Endothelial cell of umbilical vein (primary cell): ENCODE data around the gene RPS6KA5. TPM values are rescaled to one million over a fixed set of nuclear protein-coding genes. Genes with fewer than 3 reads are reported as not detected.

Source experiments
- BruUV-seq: library from RNA; stranded (reverse); fragments of 400-500 nt; replicated peaks from 2 replicates; lab custom pipeline; 2021; lab: Mats Ljungman, UMichigan
- CTCF ChIA-PET: fragments of 300-600, 350-600 bp; sonication (Branson Sonifier 250); formaldehyde crosslinking; loops from one replicate; lab custom pipeline; 2021; ENCODE audit warnings: antibody characterized with exemption, inconsistent platforms; lab: Charles Lee
- POLR2A ChIA-PET: fragments of 300-600, 350-600 bp; sonication (Branson Sonifier 250); formaldehyde crosslinking; loops from one replicate; lab custom pipeline; 2021; ENCODE audit warnings: antibody characterized with exemption, inconsistent platforms; lab: Charles Lee
- DNase-seq: peaks from one replicate; pipeline ENCODE4 v3.0.0-alpha.2; 2011; ENCODE audit warnings: low read depth, low spot score
- FAIRE-seq: peaks from 2 replicates; lab custom pipeline; 2011; peaks lifted over from hg19 to GRCh38; lab: Jason Lieb, UNC
- H2AFZ ChIP-seq: 2 replicates; pipeline ENCODE4 v1.6.0; 2012; ENCODE audit warnings: low read depth, low read length, control low read depth, inconsistent platforms
- H3K27ac ChIP-seq: 2 replicates; pipeline ENCODE4 v1.5.1; 2011; ENCODE audit warnings: low read depth, mild to moderate bottlenecking, control low read depth, low read length, moderate library complexity; ENCODE audit not compliant: insufficient read depth
- H3K27me3 ChIP-seq, 2 experiments: 2 replicates each; pipeline versions ENCODE4 v1.6.0 to v1.6.1; 2011; ENCODE audit warnings: low read length in 2 of 2, mixed read lengths in 1 of 2; ENCODE audit not compliant: control insufficient read depth in 2 of 2, insufficient read depth in 2 of 2
- H3K36me3 ChIP-seq, 2 experiments: 2 replicates in 1 of 2; 3 replicates in 1 of 2; pipeline ENCODE4 v1.5.1; 2011; ENCODE audit warnings: low read length in 2 of 2, mild to moderate bottlenecking in 1 of 2, moderate library complexity in 1 of 2; ENCODE audit not compliant: control insufficient read depth in 2 of 2, insufficient read depth in 2 of 2; ENCODE audit errors: extremely low read depth in 1 of 2
- H3K4me1 ChIP-seq: 3 replicates; pipeline ENCODE4 v1.5.1; 2011; ENCODE audit warnings: mild to moderate bottlenecking, low read length; ENCODE audit not compliant: control insufficient read depth, insufficient read depth; ENCODE audit errors: extremely low read depth
- H3K4me2 ChIP-seq: 2 replicates; pipeline ENCODE4 v1.6.1; 2011; ENCODE audit warnings: low read length, control low read depth, mixed read lengths; ENCODE audit not compliant: insufficient read depth
- H3K4me3 ChIP-seq, 3 experiments: fragments of 200-600 bp in 1 of 3; sonication (generic), shearing (Covaris generic) in 1 of 3; replicated peaks in 1 of 3; 2 replicates each; pipeline ENCODE4 v1.5.1; 2011 to 2016; ENCODE audit warnings: control low read depth in 3 of 3, low read length in 3 of 3, mild to moderate bottlenecking in 2 of 3, inconsistent platforms in 1 of 3, low read depth in 1 of 3, moderate library complexity in 1 of 3; ENCODE audit not compliant: insufficient read depth in 1 of 3
- H3K79me2 ChIP-seq: 2 replicates; pipeline ENCODE4 v1.6.0; 2012; ENCODE audit warnings: low read length, inconsistent platforms; ENCODE audit not compliant: control insufficient read depth, insufficient read depth
- H3K9ac ChIP-seq: replicated peaks from 2 replicates; pipeline ENCODE3; 2011; ENCODE audit warnings: low read length, control low read depth; ENCODE audit not compliant: insufficient read depth; ENCODE audit errors: extremely low read depth
- H3K9me1 ChIP-seq: replicated peaks from 3 replicates; pipeline ENCODE4 v1.6.0; 2011; ENCODE audit warnings: mild to moderate bottlenecking, low read length; ENCODE audit not compliant: control insufficient read depth, insufficient read depth; ENCODE audit errors: extremely low read depth
- H3K9me3 ChIP-seq: replicated peaks from 2 replicates; pipeline ENCODE4 v1.5.1; 2012; ENCODE audit warnings: low read length, inconsistent platforms; ENCODE audit not compliant: control insufficient read depth, insufficient read depth
- H4K20me1 ChIP-seq: replicated peaks from 2 replicates; pipeline ENCODE3; 2011; ENCODE audit warnings: mild to moderate bottlenecking, low read length; ENCODE audit not compliant: control insufficient read depth, insufficient read depth; ENCODE audit errors: extremely low read depth
- CTCF ChIP-seq, 2 donors: IDR thresholded peaks; 1 replicate in 1 of 2; 2 replicates in 1 of 2; pipeline ENCODE4 v1.5.1; 2011; ENCODE audit warnings: low read length in 2 of 2, mild to moderate bottlenecking in 2 of 2, moderate library complexity in 2 of 2, control low read depth in 1 of 2, inconsistent platforms in 1 of 2, low read depth in 1 of 2; ENCODE audit not compliant: insufficient read depth in 1 of 2; ENCODE audit errors: extremely low read depth in 1 of 2
- EZH2 ChIP-seq: IDR thresholded peaks from 2 replicates; pipeline ENCODE4 v1.6.1; 2012; ENCODE audit warnings: borderline replicate concordance, low read depth, mild to moderate bottlenecking, moderate library complexity, low read length, inconsistent platforms; ENCODE audit not compliant: severe bottlenecking
- FOS ChIP-seq: IDR thresholded peaks from 2 replicates; pipeline ENCODE4 v1.6.1; 2011; ENCODE audit warnings: mild to moderate bottlenecking, low read length, moderate library complexity, borderline replicate concordance; ENCODE audit not compliant: insufficient read depth
- GATA2 ChIP-seq: IDR thresholded peaks from 2 replicates; pipeline ENCODE4 v1.7.0; 2011; ENCODE audit warnings: low read depth, mild to moderate bottlenecking, moderate library complexity, mixed read lengths, low read length; ENCODE audit not compliant: insufficient read length, insufficient read depth
- JUN ChIP-seq: IDR thresholded peaks from 2 replicates; pipeline ENCODE4 v1.6.1; 2011; ENCODE audit warnings: borderline replicate concordance, low read depth; ENCODE audit not compliant: insufficient read length, insufficient read depth
- MAX ChIP-seq: IDR thresholded peaks from 2 replicates; pipeline ENCODE4 v1.6.1; 2011; ENCODE audit not compliant: insufficient read depth, insufficient read length
- MYC ChIP-seq: IDR thresholded peaks from one replicate; pipeline ENCODE4 v1.6.1; 2011; ENCODE audit warnings: mild to moderate bottlenecking, low read depth, low read length
- POLR2A ChIP-seq: IDR thresholded peaks from 2 replicates; pipeline ENCODE4 v1.6.1; 2012; ENCODE audit warnings: low read depth, mild to moderate bottlenecking, control low read depth, low read length
- POLR2AphosphoS5 ChIP-seq: IDR thresholded peaks from 2 replicates; pipeline ENCODE4 v1.6.1; 2012; ENCODE audit warnings: low read depth, mild to moderate bottlenecking, control low read depth, low read length, moderate library complexity; ENCODE audit not compliant: insufficient read depth
- dilution Hi-C: fragments of 300-500 bp; cut with MboI; formaldehyde crosslinking; loops from one replicate; pipeline ENCODE4 v1.15.0; 2019; ENCODE audit warnings: low sequenced_read_pairs; ENCODE audit not compliant: extremely low pct_ligation_motif_present
- intact Hi-C: fragments of 100-400 bp; cut with micrococcal nuclease; formaldehyde crosslinking; loops from one replicate; pipeline ENCODE4 v1.10.0; 2022
- polyA plus RNA-seq, 4 experiments: library from polyadenylated mRNA; depleted of rRNA in 3 of 4; stranded (reverse) in 3 of 4; unstranded in 1 of 4; fragments of >200 nt; gene quantifications; 2 replicates each; pipeline versions ENCODE4 v1.2.1 to v1.2.3, GENCODE V29; 2011 to 2012; ENCODE audit warnings: missing spikeins in 1 of 4
- total RNA-seq: library from RNA; stranded (reverse); gene quantifications from 2 replicates; pipeline ENCODE4 v1.2.3, GENCODE V29; 2021

The RPS6KA5 gene
- total and polyA plus RNA-seq, 2 donors (not counting 3 experiments of a cell fraction or from before 2014, with no cell fraction given): 2.9 to 5.4 TPM

GRCh38 chr14:90839889-90840266, 220.6 kb downstream of the RPS6KA5 start:
- dilution Hi-C loops (no loop called here), intact Hi-C loops (no loop called here)
- Histone ChIP-seq H3K79me2 (no peaks in the 10 kb centered on the region), H3K4me3 (no peak overlapping the region), H3K27ac (no peak overlapping the region), H4K20me1 (no peaks in the 10 kb centered on the region), H3K4me1 (peaks cover 5% of the 10 kb centered on the region), H3K36me3 (no peaks in the 10 kb centered on the region), H3K9me3 (no peaks in the 10 kb centered on the region), H3K27me3 (no peaks in the 10 kb centered on the region), H2AFZ (no peak overlapping the region), H3K9ac (no peak overlapping the region), H3K9me1 (no peaks in the 10 kb centered on the region), H3K4me2 (no peak overlapping the region)
- POLR2A ChIA-PET: no interaction called here
- no peak for FAIRE-seq
- no peak for DNase-seq
- no peak for TF ChIP-seq MAX
- no peak for TF ChIP-seq JUN
- TF ChIP-seq EZH2: no peak
- TF ChIP-seq POLR2AphosphoS5: no peak
- no peak for TF ChIP-seq MYC
- no peak for TF ChIP-seq GATA2
- TF ChIP-seq CTCF (IDR thresholded peaks at IDR 0.05; ENCODE audit: extremely low read depth in 1 of 2, insufficient read depth in 1 of 2, low read depth in 1 of 2, low read length in 2 of 2): no peak
- no peak for TF ChIP-seq FOS
- no peak for TF ChIP-seq POLR2A
- no TSS peak for BruUV-seq
- CTCF ChIA-PET: no interaction called here
